ENCODE results near the gene CCL3.
A peak's percentile ranks its signal among the peaks of the same experiment; 100 is the strongest.
"Not testable (repeated sequence)": the region's sequence is repeated elsewhere in the genome, so short reads cannot be mapped to it uniquely, and the experiment has no call there.

Gene CCL3

GRCh38 chr17:36086791-36087190 lies 3.2 kb downstream of the CCL3 start:
- TF ChIP-seq CTCF (conservative IDR thresholded peaks at IDR 0.05; ENCODE audit: low read depth, low read length) = no peak
- H3K4me3 ChIP-seq (ENCODE audit: low read depth, low read length) = no peak overlapping the region
- DNase-seq (ENCODE audit: low read depth) = no peak

GRCh38 chr17:36085765-36086164 lies 4.2 kb downstream of the CCL3 start:
- TF ChIP-seq CTCF (conservative IDR thresholded peaks at IDR 0.05; ENCODE audit: low read depth, low read length) = no peak
- H3K4me3 ChIP-seq (ENCODE audit: low read depth, low read length) = no peak overlapping the region
- DNase-seq (ENCODE audit: low read depth) = peak; percentile 41

- not testable (repeated sequence) for DNase-seq (ENCODE audit: low read depth)
These were observed 6.3 kb downstream of the CCL3 start for GRCh38 chr17:36083691-36084090.

GRCh38 chr17:36082482-36083120 lies 7.3 kb downstream of the CCL3 start:
- DNase-seq (ENCODE audit: low read depth); H3K4me3 ChIP-seq (ENCODE audit: low read depth, low read length): not testable (repeated sequence)

More at GRCh38 chr17:36083691-36084090, 6.3 kb downstream of the CCL3 start:
- H3K4me3 ChIP-seq (ENCODE audit: low read depth, low read length) = not testable (repeated sequence)

GRCh38 chr17:36081681-36082471 lies 8.1 kb downstream of the CCL3 start:
- H3K4me3 ChIP-seq (ENCODE audit: low read depth, low read length); DNase-seq (ENCODE audit: low read depth): not testable (repeated sequence)

- no peak for TF ChIP-seq CTCF (conservative IDR thresholded peaks at IDR 0.05; ENCODE audit: low read depth, low read length)
- H3K4me3 ChIP-seq (ENCODE audit: low read depth, low read length) = no peak overlapping the region
These were observed 15.6 kb downstream of the CCL3 start for GRCh38 chr17:36074365-36074764.

GRCh38 chr17:36072431-36073121 lies 17.4 kb downstream of the CCL3 start:
- peak; percentile 53 for DNase-seq (ENCODE audit: low read depth)
- peak; percentile 77 for TF ChIP-seq CTCF (conservative IDR thresholded peaks at IDR 0.05; ENCODE audit: low read depth, low read length)
- no peak overlapping the region for H3K4me3 ChIP-seq (ENCODE audit: low read depth, low read length)

More at GRCh38 chr17:36074365-36074764, 15.6 kb downstream of the CCL3 start:
- no peak for DNase-seq (ENCODE audit: low read depth)

GRCh38 chr17:36071751-36072150 lies 18.2 kb downstream of the CCL3 start:
- no peak for DNase-seq (ENCODE audit: low read depth)
- TF ChIP-seq CTCF (conservative IDR thresholded peaks at IDR 0.05; ENCODE audit: low read depth, low read length) = no peak
- no peak overlapping the region for H3K4me3 ChIP-seq (ENCODE audit: low read depth, low read length)
